SK-N-MC (cell line): ENCODE data around the gene PCDHGA1.

Source experiments
- DNase-seq: peaks from one replicate; pipeline ENCODE4 v3.0.0-alpha.2; 2011; ENCODE audit warnings: low read depth, low spot score
- H3K27ac ChIP-seq: fragments of 200-600 bp; sonication (generic); 2 replicates; pipeline ENCODE4 v1.5.1; 2016; ENCODE audit warnings: mixed run types
- H3K36me3 ChIP-seq: fragments of 200-600 bp; sonication (generic); 2 replicates; pipeline ENCODE4 v1.6.1; 2017; ENCODE audit warnings: antibody characterized with exemption, low read length, mixed read lengths; ENCODE audit not compliant: insufficient read depth
- H3K4me3 ChIP-seq: fragments of 200-600 bp; sonication (generic); 2 replicates; pipeline ENCODE4 v1.5.1; 2016
- H3K9ac ChIP-seq: fragments of 200-600 bp; sonication (generic); 2 replicates; pipeline ENCODE4 v1.8.0; 2017; ENCODE audit warnings: mixed run types, mixed read lengths; ENCODE audit not compliant: insufficient read length
- H3K9me3 ChIP-seq: fragments of 200-600 bp; sonication (generic); 2 replicates; pipeline ENCODE4 v1.6.1; 2017; ENCODE audit warnings: low read depth, mild to moderate bottlenecking, antibody characterized with exemption, low read length, moderate library complexity, mixed read lengths
- EZH2 ChIP-seq: fragments of 200-600 bp; sonication (generic); IDR thresholded peaks from one replicate; pipeline ENCODE4 v1.6.1; 2017; ENCODE audit warnings: antibody characterized with exemption
- FOXP2 ChIP-seq: optimal IDR thresholded peaks from 2 replicates; pipeline ENCODE3; 2011; ENCODE audit warnings: mild to moderate bottlenecking, moderate library complexity; ENCODE audit not compliant: insufficient read depth; ENCODE audit errors: extremely low read length, control extremely low read depth
- POLR2AphosphoS5 ChIP-seq: IDR thresholded peaks from 2 replicates; pipeline ENCODE4 v1.6.1; 2012; ENCODE audit warnings: mild to moderate bottlenecking, low read depth, low read length, borderline replicate concordance

Gene PCDHGA1

GRCh38 chr5:141515946-141516671, 185.8 kb downstream of the PCDHGA1 start:
- H3K36me3 ChIP-seq = peaks cover 46% of the 10 kb centered on the region
- no peaks in the 10 kb centered on the region for H3K9me3 ChIP-seq
- peak overlapping the region; percentile 97 for H3K27ac ChIP-seq
- TF ChIP-seq EZH2 (no peak), POLR2AphosphoS5 (no peak), FOXP2 (no peak)
- no peak overlapping the region for H3K9ac ChIP-seq
- DNase-seq = no peak
- H3K4me3 ChIP-seq = no peak overlapping the region

GRCh38 chr5:141516672-141517025, 186.3 kb downstream of the PCDHGA1 start:
- TF ChIP-seq EZH2 (no peak), POLR2AphosphoS5 (no peak), FOXP2 (no peak)
- Histone ChIP-seq H3K4me3 (no peak overlapping the region), H3K36me3 (peaks cover 46% of the 10 kb centered on the region), H3K9me3 (no peaks in the 10 kb centered on the region), H3K9ac (no peak overlapping the region), H3K27ac (peak overlapping the region; percentile 97)
- no peak for DNase-seq

- no peak for DNase-seq
- TF ChIP-seq POLR2AphosphoS5 (no peak), FOXP2 (no peak), EZH2 (no peak)
- no peak overlapping the region for H3K4me3 ChIP-seq
- H3K36me3 ChIP-seq = peaks cover 46% of the 10 kb centered on the region
- no peaks in the 10 kb centered on the region for H3K9me3 ChIP-seq
- no peak overlapping the region for H3K9ac ChIP-seq
- peak overlapping the region; percentile 97 for H3K27ac ChIP-seq
Observed at GRCh38 chr5:141517312-141517711, 187.0 kb downstream of the PCDHGA1 start.

GRCh38 chr5:141517880-141518617, 187.7 kb downstream of the PCDHGA1 start:
- H3K9me3 ChIP-seq = no peaks in the 10 kb centered on the region
- peak overlapping the region; percentile 97 for H3K27ac ChIP-seq
- no peak overlapping the region for H3K9ac ChIP-seq
- H3K4me3 ChIP-seq = no peak overlapping the region
- TF ChIP-seq EZH2 = no peak
- TF ChIP-seq POLR2AphosphoS5 = no peak
- TF ChIP-seq FOXP2 = no peak
- no peak for DNase-seq
- H3K36me3 ChIP-seq = peaks cover 51% of the 10 kb centered on the region

GRCh38 chr5:141518618-141519015, 188.3 kb downstream of the PCDHGA1 start:
- peaks cover 55% of the 10 kb centered on the region for H3K36me3 ChIP-seq
- H3K9me3 ChIP-seq = no peaks in the 10 kb centered on the region
- no peak overlapping the region for H3K4me3 ChIP-seq
- TF ChIP-seq FOXP2 (no peak), POLR2AphosphoS5 (no peak), EZH2 (no peak)
- no peak overlapping the region for H3K9ac ChIP-seq
- H3K27ac ChIP-seq = peak overlapping the region; percentile 12; the same call in 1 of the 2 replicates
- no peak for DNase-seq

- TF ChIP-seq FOXP2 (no peak), EZH2 (no peak), POLR2AphosphoS5 (no peak)
- no peak overlapping the region for H3K9ac ChIP-seq
- peaks cover 60% of the 10 kb centered on the region for H3K36me3 ChIP-seq
- no peak overlapping the region; the same call in 1 of the 2 replicates for H3K27ac ChIP-seq
- DNase-seq = no peak
- no peak overlapping the region for H3K4me3 ChIP-seq
- H3K9me3 ChIP-seq = no peaks in the 10 kb centered on the region
Observed at GRCh38 chr5:141519605-141520565, 189.6 kb downstream of the PCDHGA1 start.

GRCh38 chr5:141521244-141521781, 191.0 kb downstream of the PCDHGA1 start:
- TF ChIP-seq POLR2AphosphoS5 (no peak), FOXP2 (no peak), EZH2 (no peak)
- H3K36me3 ChIP-seq = peaks cover 68% of the 10 kb centered on the region

More at GRCh38 chr5:141521244-141521781, 191.0 kb downstream of the PCDHGA1 start:
- Histone ChIP-seq H3K4me3 (no peak overlapping the region), H3K9ac (no peak overlapping the region), H3K27ac (peak overlapping the region; percentile 88), H3K9me3 (no peaks in the 10 kb centered on the region)
- no peak for DNase-seq
